GM10248 (cell line): Measurements from ENCODE around the gene PDZRN3.

Source experiments
- CTCF ChIA-PET: fragments of 300-600 bp; sonication (Branson Sonifier 250); formaldehyde crosslinking; extraction: SDS; loops from one replicate; lab custom pipeline; 2021; ENCODE audit warnings: antibody characterized with exemption; lab: Yijun Ruan, JAX
- POLR2A ChIA-PET: fragments of 350-650 bp; sonication (Branson Sonifier 250); formaldehyde crosslinking; extraction: SDS; loops from one replicate; lab custom pipeline; 2020; ENCODE audit warnings: antibody characterized with exemption; lab: Yijun Ruan, JAX
- DNase-seq: peaks from one replicate; pipeline ENCODE4 v3.0.0; 2012; ENCODE audit errors: extremely low spot score
- TF ChIP-seq, protein P1 (sequence below): IDR thresholded peaks from 2 replicates; pipeline ENCODE4 v1.5.1; 2012; ENCODE audit warnings: mild to moderate bottlenecking, low read depth; ENCODE audit errors: extremely low read depth, missing control alignments, control extremely low read depth

Gene PDZRN3

DNA sequence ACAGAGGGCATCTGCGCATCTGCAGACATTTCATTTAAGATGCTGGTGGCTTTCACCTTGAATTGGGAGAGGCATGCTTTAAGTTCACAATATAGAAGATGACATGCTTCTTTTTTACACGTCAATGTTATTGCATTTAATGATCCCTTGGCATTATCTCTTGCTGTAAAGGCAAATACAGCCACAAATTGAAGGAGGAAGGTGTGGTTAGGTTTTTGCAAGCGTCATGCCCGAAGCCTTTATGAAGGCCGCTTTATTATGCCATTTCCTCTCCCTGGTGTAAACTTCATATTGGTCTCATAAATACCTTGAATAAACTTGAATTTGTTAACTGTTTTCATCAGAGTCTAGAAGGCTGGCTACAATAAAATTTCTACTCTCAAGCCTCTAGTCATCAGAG, 212.7 kb downstream of the PDZRN3 start:
- POLR2A ChIA-PET, result no interaction called here
- CTCF ChIA-PET, result interaction anchor here (1.4 to 1.6 kb wide), 2 partner anchors 9 to 12 kb away, joined by 3 to 4 read pairs; no protein-coding TSS in a partner anchor
- TF ChIP-seq, protein P1, sequence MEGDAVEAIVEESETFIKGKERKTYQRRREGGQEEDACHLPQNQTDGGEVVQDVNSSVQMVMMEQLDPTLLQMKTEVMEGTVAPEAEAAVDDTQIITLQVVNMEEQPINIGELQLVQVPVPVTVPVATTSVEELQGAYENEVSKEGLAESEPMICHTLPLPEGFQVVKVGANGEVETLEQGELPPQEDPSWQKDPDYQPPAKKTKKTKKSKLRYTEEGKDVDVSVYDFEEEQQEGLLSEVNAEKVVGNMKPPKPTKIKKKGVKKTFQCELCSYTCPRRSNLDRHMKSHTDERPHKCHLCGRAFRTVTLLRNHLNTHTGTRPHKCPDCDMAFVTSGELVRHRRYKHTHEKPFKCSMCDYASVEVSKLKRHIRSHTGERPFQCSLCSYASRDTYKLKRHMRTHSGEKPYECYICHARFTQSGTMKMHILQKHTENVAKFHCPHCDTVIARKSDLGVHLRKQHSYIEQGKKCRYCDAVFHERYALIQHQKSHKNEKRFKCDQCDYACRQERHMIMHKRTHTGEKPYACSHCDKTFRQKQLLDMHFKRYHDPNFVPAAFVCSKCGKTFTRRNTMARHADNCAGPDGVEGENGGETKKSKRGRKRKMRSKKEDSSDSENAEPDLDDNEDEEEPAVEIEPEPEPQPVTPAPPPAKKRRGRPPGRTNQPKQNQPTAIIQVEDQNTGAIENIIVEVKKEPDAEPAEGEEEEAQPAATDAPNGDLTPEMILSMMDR, result no peak
- no peak for DNase-seq

DNA sequence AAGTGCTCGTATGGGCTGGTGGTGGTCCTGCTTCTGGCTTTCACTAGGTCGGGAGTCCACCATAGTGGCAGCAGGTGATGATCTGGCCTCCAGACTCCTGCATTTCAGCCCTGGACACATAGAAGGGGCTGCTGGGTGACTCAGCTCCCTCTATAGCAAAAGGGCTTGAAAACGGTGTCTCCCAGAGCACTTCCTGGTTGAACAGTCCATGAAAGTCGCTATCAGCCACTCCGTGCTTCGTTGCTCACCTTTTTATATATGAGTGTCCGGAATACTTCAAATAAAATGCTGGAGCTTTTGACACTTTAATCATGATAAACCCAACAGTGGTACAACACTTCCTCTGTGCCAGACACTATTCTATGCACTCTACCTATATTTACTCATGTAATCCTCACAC, 213.2 kb downstream of the PDZRN3 start:
- CTCF ChIA-PET, result interaction anchor here (0.8 to 1.4 kb wide), 3 partner anchors 8 to 91 kb away, joined by 3 read pairs; no protein-coding TSS in a partner anchor
- POLR2A ChIA-PET, result no interaction called here
- TF ChIP-seq, protein P1, result no peak
- DNase-seq, result no peak

DNA sequence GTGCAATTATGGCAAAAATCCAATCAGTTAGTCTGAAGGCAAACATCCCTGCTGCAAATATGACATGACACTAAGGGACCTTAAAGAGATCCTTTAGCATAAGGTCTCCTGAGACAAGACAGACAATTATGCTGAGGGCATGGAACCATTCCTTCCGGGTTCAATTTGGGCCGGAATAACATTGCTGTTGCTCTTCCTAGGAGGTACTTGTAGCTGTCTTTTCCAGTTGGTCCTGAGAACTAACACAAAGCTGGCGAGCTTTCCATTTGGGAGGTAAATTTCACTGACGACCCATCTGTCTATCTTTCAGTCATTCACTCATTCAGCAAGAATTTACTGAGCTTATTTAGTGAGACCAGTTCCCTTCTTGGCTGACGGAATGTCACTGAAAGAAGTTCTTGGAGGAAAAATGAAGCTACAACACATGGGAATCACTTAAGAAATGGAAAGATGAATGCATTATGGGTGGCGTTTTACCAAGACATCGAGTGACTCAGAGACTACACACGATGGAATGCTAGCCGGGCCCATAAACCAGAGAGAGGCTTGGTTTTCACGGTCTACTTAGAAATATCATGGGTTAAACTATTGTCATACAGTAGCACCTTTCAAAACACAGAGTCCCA, 215.5 kb downstream of the PDZRN3 start:
- CTCF ChIA-PET, result interaction anchor here (1.6 kb wide), 1 partner anchor 12 kb away, joined by 6 read pairs; no protein-coding TSS in a partner anchor
- no peak for DNase-seq
- TF ChIP-seq, protein P1, result no peak
- POLR2A ChIA-PET, result no interaction called here

DNA sequence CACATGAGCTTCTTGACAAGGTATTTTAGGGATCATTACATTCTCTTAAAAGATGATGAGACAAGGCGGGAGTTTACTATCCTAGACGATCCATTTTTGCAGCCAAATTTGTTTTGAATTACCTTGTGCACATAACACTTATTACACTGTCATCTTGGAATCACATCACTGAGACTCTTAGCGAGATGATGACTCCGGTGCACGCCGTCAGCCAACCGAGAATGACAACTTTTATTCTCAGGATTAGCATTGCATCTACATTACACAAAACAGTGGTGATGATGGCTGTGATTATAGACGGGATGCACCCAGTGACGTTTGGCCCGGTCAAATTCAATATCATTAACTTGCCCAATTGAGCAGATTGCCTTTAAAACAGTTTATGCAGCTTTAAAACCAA, 216.1 kb downstream of the PDZRN3 start:
- DNase-seq, result no peak
- ChIA-PET POLR2A (no interaction called here), CTCF (interaction anchor here (1.6 kb wide), 1 partner anchor 11 kb away, joined by 6 read pairs; no protein-coding TSS in a partner anchor)
- TF ChIP-seq, protein P1, result no peak

DNA sequence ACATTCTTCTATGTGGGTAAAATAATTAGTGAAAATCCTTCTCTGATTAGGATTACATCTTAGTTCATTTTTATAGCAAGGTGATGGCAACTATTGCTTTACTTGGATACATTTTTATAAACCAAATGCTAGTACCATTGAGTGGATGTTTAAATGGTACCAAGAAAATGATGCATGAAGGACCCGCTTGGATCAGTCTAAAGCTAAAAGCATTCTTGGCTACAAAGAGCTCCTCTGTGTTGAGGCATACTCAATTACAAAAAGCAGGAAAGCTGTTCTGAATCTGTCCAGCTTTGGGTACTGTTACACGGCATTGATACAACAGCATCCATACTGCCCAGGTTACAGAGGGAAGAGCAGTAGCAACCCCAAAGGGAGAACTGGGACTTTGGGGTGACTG, 217.2 kb downstream of the PDZRN3 start:
- POLR2A ChIA-PET, result no interaction called here
- no peak for DNase-seq
- CTCF ChIA-PET, result interaction anchor here (1.1 to 1.6 kb wide), 3 partner anchors 10 to 20 kb away, joined by 3 to 6 read pairs (median 3); no protein-coding TSS in a partner anchor
- TF ChIP-seq, protein P1, result no peak

DNA sequence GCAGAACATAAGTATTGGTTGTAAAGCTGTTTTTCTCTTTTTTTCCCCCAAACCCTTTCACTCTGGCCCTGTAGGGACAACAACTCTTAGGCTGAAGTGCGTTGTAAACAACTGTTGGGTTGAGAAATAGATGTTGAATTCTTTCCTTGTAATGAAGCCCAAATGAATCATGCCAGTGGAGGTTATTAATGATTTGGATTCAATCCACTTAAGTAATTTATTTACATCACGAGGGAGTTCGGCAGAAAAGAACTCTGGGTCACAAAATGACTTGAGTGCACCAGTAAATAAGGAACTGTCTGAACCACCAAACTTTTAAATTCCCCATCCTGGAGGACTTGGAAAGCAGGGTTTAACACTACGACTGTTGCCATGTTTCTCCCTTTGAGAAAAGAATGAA, 218.9 kb downstream of the PDZRN3 start:
- POLR2A ChIA-PET, result no interaction called here
- DNase-seq, result no peak
- TF ChIP-seq, protein P1, result no peak
- CTCF ChIA-PET, result no interaction called here

DNA sequence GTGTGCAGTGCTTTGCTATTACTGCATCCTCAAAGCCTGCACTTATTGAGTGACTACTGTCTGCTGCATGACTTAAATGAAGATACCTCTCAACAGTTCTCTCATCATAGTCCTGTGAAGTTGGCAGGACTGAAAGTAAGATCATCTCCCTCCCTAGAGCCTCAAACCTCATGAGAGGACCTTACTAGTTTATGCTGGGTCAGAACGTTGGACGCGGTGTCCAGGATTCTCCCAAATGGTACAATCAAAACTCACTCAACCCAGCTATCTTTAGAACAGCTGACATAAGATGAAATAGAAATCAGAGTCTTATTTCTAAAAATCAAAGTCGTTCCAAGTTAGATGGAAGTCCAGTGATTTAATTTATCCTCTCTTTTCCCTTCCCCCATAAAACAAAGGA, 219.7 kb downstream of the PDZRN3 start:
- CTCF ChIA-PET, result interaction anchor here (1.5 kb wide), 1 partner anchor 227 kb away, joined by 3 read pairs; no protein-coding TSS in a partner anchor
- POLR2A ChIA-PET, result no interaction called here

More for the DNA sequence above, 219.7 kb downstream of the PDZRN3 start:
- DNase-seq, result no peak
- TF ChIP-seq, protein P1, result no peak
